Activated CD4-positive, CD25-positive, alpha-beta regulatory T cell treated with anti-CD3 and anti-CD28 coated beads, Interleukin-2, amount 50 U/mL, for 24 hours (primary cell): ENCODE results near the gene EDNRB.
"Not testable (repeated sequence)": the region's sequence is repeated elsewhere in the genome, so short reads cannot be mapped to it uniquely, and the experiment has no call there.

Experiments used
- ATAC-seq, 2 donors: fragments of 150-1000 bp; cut with Tn5 transposase; one replicate each; pipeline ENCODE4 v1.10.0; 2021; ENCODE audit warnings: mild to moderate bottlenecking in 1 of 2, moderate library complexity in 1 of 2

EDNRB gene

GRCh38 chr13:77918391-77919245 is at the start of gene EDNRB:
Gene EDNRB (minus strand): TSS chr13:77918831. CDS start chr13:77918573, 258 bp downstream.
- peak in 1 of 2 donors; percentile 20 for ATAC-seq

- ATAC-seq = no peak
Measured at GRCh38 chr13:77966671-77967070, 48.0 kb upstream of the EDNRB start.

GRCh38 chr13:77952737-77953136 is 34.1 kb upstream of the EDNRB start:
- ATAC-seq = no peak

- ATAC-seq = no peak
Measured at GRCh38 chr13:77952276-77952675, 33.6 kb upstream of the EDNRB start.

- no peak for ATAC-seq
Measured at GRCh38 chr13:77946522-77946921, 27.9 kb upstream of the EDNRB start.

- not testable (repeated sequence) for ATAC-seq
Measured at GRCh38 chr13:77935063-77935462, 16.4 kb upstream of the EDNRB start.

GRCh38 chr13:77930430-77930829 is 11.8 kb upstream of the EDNRB start:
- no peak for ATAC-seq

- ATAC-seq = peak; percentile 64 to 70
Measured at GRCh38 chr13:77928909-77929308, 10.3 kb upstream of the EDNRB start.

GRCh38 chr13:77925616-77926015 is 7.0 kb upstream of the EDNRB start:
- no peak for ATAC-seq

GRCh38 chr13:77919921-77920294 is 1.3 kb upstream of the EDNRB start:
- ATAC-seq = peak in 1 of 2 donors; percentile 17

GRCh38 chr13:77919246-77919920 is 752 bp upstream of the EDNRB start:
- ATAC-seq = peak in 1 of 2 donors; percentile 25

- no peak for ATAC-seq
Measured at GRCh38 chr13:77916488-77916887, 2.1 kb downstream of the EDNRB start.

GRCh38 chr13:77915686-77916085 is 2.9 kb downstream of the EDNRB start:
- no peak for ATAC-seq

GRCh38 chr13:77913003-77913402 is 5.6 kb downstream of the EDNRB start:
- ATAC-seq = no peak

- no peak for ATAC-seq
Measured at GRCh38 chr13:77911751-77912150, 6.9 kb downstream of the EDNRB start.

GRCh38 chr13:77909827-77910226 is 8.8 kb downstream of the EDNRB start:
- no peak for ATAC-seq

- no peak for ATAC-seq
Measured at GRCh38 chr13:77908531-77908930, 10.1 kb downstream of the EDNRB start.

- no peak for ATAC-seq
Measured at GRCh38 chr13:77907666-77908341, 10.8 kb downstream of the EDNRB start.

- ATAC-seq = no peak
Measured at GRCh38 chr13:77904031-77904430, 14.6 kb downstream of the EDNRB start.

- no peak for ATAC-seq
Measured at GRCh38 chr13:77903435-77903834, 15.2 kb downstream of the EDNRB start.

GRCh38 chr13:77902319-77902963 is 16.2 kb downstream of the EDNRB start:
- ATAC-seq = no peak

GRCh38 chr13:77898097-77898496 is 20.5 kb downstream of the EDNRB start:
- no peak for ATAC-seq

- no peak for ATAC-seq
Measured at GRCh38 chr13:77896977-77897376, 21.7 kb downstream of the EDNRB start.
